Measurements from ENCODE around the gene IL10.

DNA sequence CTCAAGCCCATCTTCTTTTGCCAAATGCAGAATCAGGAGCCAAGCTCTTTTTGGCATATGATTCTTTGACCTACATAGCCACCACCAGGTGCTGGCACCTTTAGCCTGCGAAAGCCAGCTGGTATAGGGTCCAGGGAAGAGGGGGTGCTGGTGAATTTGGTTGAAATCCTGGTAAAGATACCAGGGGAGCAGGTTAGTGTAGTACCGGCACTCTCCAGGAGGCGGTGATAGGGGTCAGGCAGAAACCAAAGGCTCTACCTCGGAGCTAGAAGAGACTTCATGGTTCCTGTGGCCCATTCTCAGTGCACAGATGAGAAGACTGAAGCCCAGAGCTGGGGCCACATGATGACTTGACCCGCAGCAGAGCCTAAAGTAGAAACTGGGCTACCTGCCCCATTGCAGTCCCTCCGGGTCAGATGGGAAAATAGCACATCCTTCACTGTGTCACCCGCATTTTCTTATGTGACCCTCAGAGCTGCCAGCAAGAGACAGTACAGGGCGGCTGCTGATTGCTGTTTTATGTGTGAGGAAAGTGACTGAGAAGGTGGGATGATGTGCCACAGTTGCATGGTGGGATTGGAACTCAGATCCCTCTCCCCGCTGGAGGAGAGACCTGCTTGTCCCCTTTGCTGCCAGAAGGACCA is 37.7 kb downstream of the IL10 start:
- TF ChIP-seq TCF12 (IDR thresholded peaks at IDR 0.05; ENCODE audit: low read depth) (no peak), YY1 (IDR thresholded peaks at IDR 0.05; ENCODE audit: low read depth) (no peak), TAF1 (IDR thresholded peaks at IDR 0.05; ENCODE audit: low read depth) (no peak)
- TF ChIP-seq, protein P1, sequence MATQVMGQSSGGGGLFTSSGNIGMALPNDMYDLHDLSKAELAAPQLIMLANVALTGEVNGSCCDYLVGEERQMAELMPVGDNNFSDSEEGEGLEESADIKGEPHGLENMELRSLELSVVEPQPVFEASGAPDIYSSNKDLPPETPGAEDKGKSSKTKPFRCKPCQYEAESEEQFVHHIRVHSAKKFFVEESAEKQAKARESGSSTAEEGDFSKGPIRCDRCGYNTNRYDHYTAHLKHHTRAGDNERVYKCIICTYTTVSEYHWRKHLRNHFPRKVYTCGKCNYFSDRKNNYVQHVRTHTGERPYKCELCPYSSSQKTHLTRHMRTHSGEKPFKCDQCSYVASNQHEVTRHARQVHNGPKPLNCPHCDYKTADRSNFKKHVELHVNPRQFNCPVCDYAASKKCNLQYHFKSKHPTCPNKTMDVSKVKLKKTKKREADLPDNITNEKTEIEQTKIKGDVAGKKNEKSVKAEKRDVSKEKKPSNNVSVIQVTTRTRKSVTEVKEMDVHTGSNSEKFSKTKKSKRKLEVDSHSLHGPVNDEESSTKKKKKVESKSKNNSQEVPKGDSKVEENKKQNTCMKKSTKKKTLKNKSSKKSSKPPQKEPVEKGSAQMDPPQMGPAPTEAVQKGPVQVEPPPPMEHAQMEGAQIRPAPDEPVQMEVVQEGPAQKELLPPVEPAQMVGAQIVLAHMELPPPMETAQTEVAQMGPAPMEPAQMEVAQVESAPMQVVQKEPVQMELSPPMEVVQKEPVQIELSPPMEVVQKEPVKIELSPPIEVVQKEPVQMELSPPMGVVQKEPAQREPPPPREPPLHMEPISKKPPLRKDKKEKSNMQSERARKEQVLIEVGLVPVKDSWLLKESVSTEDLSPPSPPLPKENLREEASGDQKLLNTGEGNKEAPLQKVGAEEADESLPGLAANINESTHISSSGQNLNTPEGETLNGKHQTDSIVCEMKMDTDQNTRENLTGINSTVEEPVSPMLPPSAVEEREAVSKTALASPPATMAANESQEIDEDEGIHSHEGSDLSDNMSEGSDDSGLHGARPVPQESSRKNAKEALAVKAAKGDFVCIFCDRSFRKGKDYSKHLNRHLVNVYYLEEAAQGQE (IDR thresholded peaks at IDR 0.05; ENCODE audit: low read depth), result no peak
- TF ChIP-seq, protein P2, sequence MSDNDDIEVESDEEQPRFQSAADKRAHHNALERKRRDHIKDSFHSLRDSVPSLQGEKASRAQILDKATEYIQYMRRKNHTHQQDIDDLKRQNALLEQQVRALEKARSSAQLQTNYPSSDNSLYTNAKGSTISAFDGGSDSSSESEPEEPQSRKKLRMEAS (IDR thresholded peaks at IDR 0.05), result no peak

Data from Ishikawa (cell line).